Endothelial cell of hepatic sinusoid (primary cell): Measurements from ENCODE around the gene RCN1.

Experiments
- in situ Hi-C: cut with HindIII; loops from 2 replicates; pipeline ENCODE4 v1.10.0; 2017; ENCODE audit warnings: low sequenced_read_pairs

Gene RCN1

DNA sequence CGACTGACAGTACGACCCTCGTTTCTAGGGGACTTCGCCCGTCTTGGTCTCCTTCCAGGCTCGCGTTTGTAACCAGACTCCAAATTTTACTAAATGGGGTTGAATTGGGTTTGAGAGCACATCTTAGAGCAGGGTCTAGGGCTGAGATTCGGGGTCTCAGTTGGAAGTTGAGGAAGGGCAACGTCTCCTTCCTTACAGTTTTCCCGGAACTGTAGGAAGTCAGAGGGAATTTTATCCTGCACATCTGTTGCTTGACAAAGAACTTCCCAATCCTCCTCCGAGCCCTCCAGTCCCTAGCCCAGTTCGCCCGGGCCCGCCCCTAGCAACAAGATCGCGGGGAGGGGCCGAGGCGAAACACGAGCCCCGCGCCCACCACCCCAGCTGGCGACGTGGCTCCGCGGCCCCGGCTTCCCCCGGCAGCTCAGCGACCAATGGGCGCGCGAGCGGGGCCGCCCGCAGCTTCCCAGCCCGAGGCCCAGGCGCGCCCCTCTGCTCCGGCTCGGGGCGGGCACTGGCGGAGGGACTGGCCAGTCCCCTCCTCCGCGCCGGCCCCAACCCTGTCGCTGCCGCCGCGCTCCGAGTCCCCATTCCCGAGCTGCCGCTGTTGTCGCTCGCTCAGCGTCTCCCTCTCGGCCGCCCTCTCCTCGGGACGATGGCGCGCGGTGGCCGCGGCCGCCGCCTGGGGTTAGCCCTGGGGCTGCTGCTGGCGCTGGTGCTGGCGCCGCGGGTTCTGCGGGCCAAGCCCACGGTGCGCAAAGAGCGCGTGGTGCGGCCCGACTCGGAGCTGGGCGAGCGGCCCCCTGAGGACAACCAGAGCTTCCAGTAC lies at the start of gene RCN1:
Gene RCN1, plus strand, starts transcription at position 530 of the 826 bp plus-strand sequence. Its CDS starts 123 bp downstream, at position 653.
- in situ Hi-C loops: no loop called here

DNA sequence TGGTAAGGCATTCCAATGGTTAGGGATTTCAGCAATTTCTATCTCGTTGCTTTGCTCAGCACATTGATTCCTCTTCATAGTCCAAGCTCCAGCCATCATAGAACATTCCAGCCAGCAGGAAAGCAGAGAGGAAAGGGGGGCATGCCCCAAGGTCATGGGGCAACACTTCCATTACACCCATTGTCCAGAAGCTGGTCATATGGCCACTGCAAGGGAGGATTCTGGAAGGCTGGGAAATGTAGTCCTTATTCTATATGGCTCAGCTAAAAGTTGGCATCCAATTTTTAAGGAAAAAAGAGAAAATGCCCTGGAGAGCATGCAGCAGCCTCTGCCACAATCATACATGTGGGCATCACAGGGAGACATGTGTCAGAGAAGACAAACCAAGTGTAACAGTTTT lies 47.1 kb upstream of the RCN1 start:
- in situ Hi-C loops: no loop called here

GRCh38 chr11:32044158-32044863 lies 46.6 kb upstream of the RCN1 start:
- in situ Hi-C loops: no loop called here

- in situ Hi-C loops: loop anchor here (5.0 kb wide), 1 partner anchor 117 kb away; no protein-coding TSS in a partner anchor
Measured at GRCh38 chr11:32045456-32045855, 45.4 kb upstream of the RCN1 start.

- in situ Hi-C loops: loop anchor here (5.0 kb wide), 1 partner anchor 132 kb away; no protein-coding TSS in a partner anchor
Measured at GRCh38 chr11:32050264-32050663, 40.6 kb upstream of the RCN1 start.

GRCh38 chr11:32052215-32052614 lies 38.7 kb upstream of the RCN1 start:
- in situ Hi-C loops: loop anchor here (5.0 kb wide), 1 partner anchor 130 kb away; no protein-coding TSS in a partner anchor

GRCh38 chr11:32053151-32053888 lies 37.6 kb upstream of the RCN1 start:
- in situ Hi-C loops: loop anchor here (5.0 kb wide), 1 partner anchor 129 kb away; no protein-coding TSS in a partner anchor

DNA sequence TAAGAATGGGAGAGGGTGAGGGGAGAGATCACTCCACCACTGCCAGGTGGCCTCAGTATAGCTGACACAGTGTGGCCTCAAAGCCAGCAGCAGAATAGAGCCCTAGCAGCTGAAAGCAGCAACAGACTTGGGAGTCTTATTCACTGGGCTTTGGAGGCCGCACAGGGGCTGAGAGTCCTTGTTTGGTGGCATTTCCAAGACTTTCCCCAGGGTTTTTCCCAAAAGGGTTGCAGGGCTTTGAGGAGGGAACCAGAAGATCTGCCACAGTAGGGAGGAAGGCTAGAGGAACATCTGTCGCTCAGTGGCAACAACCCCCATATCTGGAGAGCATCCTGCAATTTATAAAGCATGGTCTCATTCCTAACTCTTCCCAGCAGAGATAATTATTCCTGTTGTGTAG lies 35.0 kb upstream of the RCN1 start:
- in situ Hi-C loops: no loop called here

- in situ Hi-C loops: no loop called here
Measured at GRCh38 chr11:32056438-32056837, 34.4 kb upstream of the RCN1 start.

DNA sequence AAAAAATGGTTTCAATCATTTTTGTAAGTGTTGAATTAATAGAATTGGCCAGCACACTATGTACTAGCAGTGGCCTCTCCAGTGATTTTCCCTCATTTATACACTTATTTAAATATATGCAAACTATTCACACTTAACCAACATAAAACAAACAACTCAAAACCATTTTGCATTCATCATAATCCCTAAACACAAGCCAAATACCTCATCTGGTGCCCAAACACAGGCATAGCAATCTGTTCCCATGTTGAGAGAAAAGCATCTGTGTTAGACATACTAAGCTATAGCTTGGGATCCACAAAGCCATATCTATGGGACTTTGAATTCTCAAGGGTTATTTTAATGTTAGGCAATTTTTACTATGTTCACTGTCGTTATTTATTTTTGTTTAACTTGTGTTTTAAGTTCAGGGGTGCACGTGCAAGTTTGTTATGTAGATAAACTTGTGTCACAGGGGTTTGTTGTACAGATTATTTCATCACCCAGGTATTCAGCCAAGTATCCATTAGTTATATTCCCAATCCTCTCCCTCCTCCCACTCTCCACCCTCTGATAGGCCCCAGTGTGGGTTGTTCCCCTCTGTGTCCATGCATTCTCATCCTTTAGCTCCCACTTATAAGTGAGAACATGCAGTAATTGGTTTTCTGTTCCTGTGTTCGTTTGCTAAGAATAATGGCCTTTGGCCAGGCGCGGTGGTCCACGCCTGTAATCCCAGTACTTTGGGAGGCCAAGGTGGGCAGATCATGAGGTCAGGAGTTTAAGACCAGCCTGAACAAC lies 31.0 kb upstream of the RCN1 start:
- in situ Hi-C loops: loop anchor here (5.0 kb wide), 1 partner anchor 37 kb away; no protein-coding TSS in a partner anchor

DNA sequence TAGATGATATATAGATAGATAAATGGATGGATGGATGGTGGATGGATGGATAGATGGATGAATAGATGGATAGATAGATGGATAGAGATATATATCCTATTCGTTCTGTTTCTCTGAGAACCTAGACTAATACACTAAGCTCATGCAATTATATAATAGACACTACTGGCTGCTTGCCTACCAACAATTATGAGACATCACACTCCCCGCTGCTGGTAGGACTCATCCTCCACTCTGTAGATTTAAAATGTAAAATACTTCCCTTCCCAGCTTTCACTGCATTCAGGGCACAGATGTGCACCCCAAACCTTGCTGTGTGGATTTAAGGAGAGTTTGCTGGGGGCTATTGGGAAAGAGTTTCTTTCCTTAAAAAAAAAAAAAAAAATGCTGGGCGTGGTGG lies 28.3 kb upstream of the RCN1 start:
- in situ Hi-C loops: loop anchor here (5.0 kb wide), 1 partner anchor 35 kb away; no protein-coding TSS in a partner anchor

DNA sequence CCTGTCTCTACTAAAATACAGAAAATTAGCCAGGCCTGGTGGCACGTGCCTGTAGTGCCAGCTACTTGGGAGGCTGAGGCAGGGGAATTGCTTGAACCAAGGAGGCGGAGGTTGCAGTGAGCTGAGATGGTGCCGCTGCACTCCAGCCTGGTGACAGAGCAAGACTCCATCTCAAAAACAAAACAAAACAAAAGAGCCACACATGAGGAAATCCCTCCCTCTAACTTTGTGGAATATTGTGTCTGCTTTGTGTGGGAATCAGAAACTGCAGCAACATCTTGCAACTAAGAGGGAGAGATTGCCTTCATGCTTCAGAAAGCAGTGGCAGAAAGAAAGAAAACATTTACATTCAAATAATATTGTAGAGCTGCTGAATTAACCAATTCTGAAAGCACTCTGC lies 27.8 kb upstream of the RCN1 start:
- in situ Hi-C loops: loop anchor here (5.0 kb wide), 1 partner anchor 34 kb away; no protein-coding TSS in a partner anchor

DNA sequence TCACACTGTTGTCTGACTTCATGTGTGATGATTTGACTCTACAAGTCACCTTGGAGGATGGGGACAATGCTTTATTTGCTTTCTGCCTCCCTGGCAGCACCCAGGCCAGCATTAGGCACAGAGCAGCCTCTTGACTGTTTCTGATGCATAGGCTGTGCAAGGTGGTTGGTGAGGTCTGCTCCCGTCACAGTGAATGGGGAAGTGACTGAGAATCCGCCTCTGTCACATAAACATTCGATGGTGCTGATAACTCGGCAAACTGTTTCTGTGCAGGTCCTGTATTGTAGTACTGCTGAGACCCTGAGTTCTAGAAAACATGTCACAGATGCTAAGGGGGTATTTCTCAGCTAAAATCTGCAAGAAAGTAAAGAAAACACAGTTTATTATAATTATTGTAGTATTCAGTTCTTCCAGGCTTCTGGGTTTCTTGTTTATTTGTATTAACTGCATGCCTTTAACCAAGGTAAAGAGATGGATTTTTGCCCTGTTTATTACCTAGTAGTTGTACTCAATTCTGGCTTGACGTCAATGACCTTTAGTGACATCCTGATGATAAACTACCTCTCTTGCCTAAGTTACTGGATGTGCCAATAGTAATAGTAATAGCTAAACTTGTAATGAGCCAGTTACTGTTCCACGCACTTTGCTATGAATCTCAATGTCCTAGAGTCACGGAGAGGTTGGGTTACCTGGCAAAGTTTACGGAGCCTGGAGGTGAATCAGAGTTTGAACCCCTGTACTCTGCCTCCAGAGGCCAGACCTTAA lies 24.8 kb upstream of the RCN1 start:
- in situ Hi-C loops: no loop called here

DNA sequence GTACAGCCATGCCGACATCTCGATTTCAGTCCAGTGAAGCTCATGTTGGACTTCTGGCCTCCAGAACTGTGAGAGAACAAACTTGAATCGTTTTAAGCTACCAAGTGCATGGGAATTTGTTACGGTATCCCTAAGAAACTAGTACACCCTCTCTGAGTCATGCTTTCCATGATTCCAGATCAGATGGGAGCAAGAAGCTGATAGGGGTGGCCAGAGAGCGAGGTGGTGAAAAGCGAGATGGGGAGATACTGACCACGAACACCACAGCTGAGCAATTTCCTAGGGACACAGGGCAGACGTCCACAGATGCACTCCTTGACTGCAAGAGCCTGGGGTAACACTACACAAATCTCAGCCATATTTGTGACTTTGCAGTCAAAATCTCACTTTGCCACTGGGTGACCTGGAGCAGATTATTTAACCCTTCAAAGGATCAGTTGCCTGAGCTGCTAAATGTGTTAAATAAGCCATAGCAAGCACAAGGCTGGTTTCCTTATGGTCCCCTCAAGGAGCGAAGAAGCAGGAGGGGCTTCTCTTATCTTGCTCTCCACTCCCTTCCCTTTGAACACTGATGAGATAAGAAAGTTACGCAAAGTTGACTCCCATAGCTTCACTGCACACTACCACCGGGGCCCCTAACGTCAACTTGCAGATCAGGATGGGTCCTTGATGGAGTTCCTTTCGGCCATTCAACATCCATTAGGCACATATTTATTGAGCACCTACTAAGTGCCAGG lies 22.6 kb upstream of the RCN1 start:
- in situ Hi-C loops: no loop called here

DNA sequence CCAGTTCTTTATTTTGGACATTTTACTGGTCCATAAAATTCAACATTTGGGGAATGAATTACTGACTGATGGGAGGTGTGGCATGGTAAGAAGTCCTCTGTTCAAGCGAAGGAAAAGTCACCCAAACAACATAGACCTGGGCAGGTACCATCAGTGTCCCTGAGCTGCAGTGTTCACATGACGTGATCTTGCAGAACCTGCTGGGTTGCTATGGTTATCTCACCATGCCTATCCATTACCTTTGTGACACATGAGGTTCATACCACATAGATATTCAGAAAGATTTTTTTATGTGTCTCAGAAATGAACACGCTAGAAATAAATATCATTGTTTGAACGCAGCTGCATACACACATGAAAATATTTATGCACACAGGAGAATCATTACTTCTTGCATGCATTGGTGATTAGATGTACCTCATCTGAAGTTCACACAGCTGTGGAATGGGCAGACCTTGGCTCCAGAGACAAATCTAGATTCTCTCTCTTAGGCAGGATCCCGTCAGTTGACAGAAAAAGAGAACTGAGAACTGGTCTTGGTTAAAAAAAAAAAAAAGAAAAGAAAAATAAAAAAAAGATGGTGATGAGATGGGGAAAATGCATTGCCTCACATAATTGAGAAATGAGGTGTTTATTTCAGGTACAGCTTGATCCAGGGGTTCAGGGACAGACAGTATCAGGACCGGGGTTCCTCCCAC lies 21.4 kb upstream of the RCN1 start:
- in situ Hi-C loops: no loop called here

- in situ Hi-C loops: no loop called here
Measured at GRCh38 chr11:32070692-32071091, 20.2 kb upstream of the RCN1 start.

DNA sequence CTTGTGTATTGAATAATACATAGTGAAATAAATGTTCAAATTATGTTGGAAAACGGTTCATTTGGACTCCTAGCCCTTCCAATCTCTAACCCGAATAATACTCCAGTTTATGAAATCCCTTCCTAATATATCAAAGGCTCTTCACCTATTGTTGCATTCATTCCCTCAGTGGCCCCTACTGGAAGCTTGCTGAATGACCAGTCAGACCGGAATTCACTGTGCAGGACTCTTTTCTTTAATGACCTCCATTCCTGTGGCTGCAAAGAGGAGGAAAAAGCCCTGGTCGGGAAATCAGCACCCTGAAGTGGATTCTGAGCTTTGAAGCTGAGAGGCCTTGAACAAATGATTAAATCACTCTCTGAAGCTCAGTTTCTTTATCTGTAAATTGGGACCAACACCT lies 19.1 kb upstream of the RCN1 start:
- in situ Hi-C loops: no loop called here
